HCT116 (cell line): Measurements from ENCODE around the gene KHDC4.

Experiments
- ELF1 ChIP-seq: IDR thresholded peaks from 2 replicates; pipeline ENCODE4 v1.6.1; 2012; ENCODE audit warnings: low read depth, borderline replicate concordance
- EZH2phosphoT487 ChIP-seq: fragments of 200-600 bp; IDR thresholded peaks from 2 replicates; pipeline ENCODE4 v1.6.1; 2018; ENCODE audit warnings: antibody characterized with exemption, borderline replicate concordance
- JUND ChIP-seq: IDR thresholded peaks from 2 replicates; pipeline ENCODE4 v1.6.1; 2012
- POLR2A ChIP-seq: IDR thresholded peaks from 2 replicates; pipeline ENCODE4 v1.7.0; 2011; ENCODE audit warnings: borderline replicate concordance; ENCODE audit not compliant: insufficient read depth, insufficient read length; ENCODE audit errors: extremely low read depth
- POLR2AphosphoS5 ChIP-seq: IDR thresholded peaks from 2 replicates; pipeline ENCODE4 v1.6.1; 2011; ENCODE audit warnings: mild to moderate bottlenecking, low read depth, low read length, moderate library complexity
- RAD21 ChIP-seq: IDR thresholded peaks from 2 replicates; pipeline ENCODE4 v1.6.1; 2012; ENCODE audit warnings: low read depth, mild to moderate bottlenecking
- SIN3A ChIP-seq: IDR thresholded peaks from 2 replicates; pipeline ENCODE4 v1.6.1; 2012; ENCODE audit warnings: low read depth
- ZFX ChIP-seq: fragments of 450-650 bp; IDR thresholded peaks from 2 replicates; pipeline ENCODE4 v1.6.1; 2017
- TF ChIP-seq, protein P1 (sequence below), 3 experiments: fragments of 200-600 bp in 1 of 3; sonication (generic) in 1 of 3; IDR thresholded peaks in 2 of 3; conservative IDR thresholded peaks in 1 of 3; 2 replicates each; pipeline ENCODE4 v1.5.1; 2012 to 2017; ENCODE audit warnings: low read depth in 2 of 3, low read length in 2 of 3, antibody characterized with exemption in 1 of 3, borderline replicate concordance in 1 of 3, control low read depth in 1 of 3, mild to moderate bottlenecking in 1 of 3, mixed read lengths in 1 of 3, mixed run types in 1 of 3, moderate library complexity in 1 of 3; ENCODE audit not compliant: insufficient read depth in 1 of 3
- TF ChIP-seq, protein P2 (sequence below): IDR thresholded peaks from 2 replicates; pipeline ENCODE4 v1.6.1; 2012; ENCODE audit warnings: low read depth
- TF ChIP-seq, protein P3 (sequence below): IDR thresholded peaks from 2 replicates; pipeline ENCODE4 v1.6.1; 2012

DNA sequence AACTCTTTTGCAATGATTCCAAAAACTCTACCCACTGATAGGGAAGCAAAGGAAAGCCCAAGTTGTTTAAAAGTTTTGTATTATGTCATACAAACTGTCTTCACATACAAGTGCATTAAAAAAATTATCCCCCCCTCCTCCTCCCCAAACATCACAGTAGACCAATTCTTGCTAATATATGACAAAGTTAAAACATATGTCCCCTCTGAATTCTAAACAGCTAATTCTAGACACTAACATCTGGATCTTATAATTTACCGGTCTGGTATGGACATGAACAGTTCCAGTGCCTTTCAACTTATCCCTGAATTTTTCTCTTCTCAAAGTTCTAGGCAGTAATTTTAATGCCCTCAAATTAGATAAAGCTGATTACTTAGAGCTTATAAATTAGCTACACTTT, 36.5 kb downstream of the KHDC4 start:
- no peak for TF ChIP-seq JUND
- TF ChIP-seq SIN3A: no peak
- TF ChIP-seq EZH2phosphoT487: no peak
- TF ChIP-seq, protein P1, sequence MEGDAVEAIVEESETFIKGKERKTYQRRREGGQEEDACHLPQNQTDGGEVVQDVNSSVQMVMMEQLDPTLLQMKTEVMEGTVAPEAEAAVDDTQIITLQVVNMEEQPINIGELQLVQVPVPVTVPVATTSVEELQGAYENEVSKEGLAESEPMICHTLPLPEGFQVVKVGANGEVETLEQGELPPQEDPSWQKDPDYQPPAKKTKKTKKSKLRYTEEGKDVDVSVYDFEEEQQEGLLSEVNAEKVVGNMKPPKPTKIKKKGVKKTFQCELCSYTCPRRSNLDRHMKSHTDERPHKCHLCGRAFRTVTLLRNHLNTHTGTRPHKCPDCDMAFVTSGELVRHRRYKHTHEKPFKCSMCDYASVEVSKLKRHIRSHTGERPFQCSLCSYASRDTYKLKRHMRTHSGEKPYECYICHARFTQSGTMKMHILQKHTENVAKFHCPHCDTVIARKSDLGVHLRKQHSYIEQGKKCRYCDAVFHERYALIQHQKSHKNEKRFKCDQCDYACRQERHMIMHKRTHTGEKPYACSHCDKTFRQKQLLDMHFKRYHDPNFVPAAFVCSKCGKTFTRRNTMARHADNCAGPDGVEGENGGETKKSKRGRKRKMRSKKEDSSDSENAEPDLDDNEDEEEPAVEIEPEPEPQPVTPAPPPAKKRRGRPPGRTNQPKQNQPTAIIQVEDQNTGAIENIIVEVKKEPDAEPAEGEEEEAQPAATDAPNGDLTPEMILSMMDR (IDR thresholded peaks at IDR 0.05 in 2 of 3, conservative IDR thresholded peaks at IDR 0.05 in 1 of 3; ENCODE audit: borderline replicate concordance in 1 of 3, insufficient read depth in 1 of 3, low read depth in 2 of 3, low read length in 2 of 3): no peak
- TF ChIP-seq POLR2A: no peak
- TF ChIP-seq POLR2AphosphoS5: no peak
- no peak for TF ChIP-seq ZFX
- TF ChIP-seq, protein P2, sequence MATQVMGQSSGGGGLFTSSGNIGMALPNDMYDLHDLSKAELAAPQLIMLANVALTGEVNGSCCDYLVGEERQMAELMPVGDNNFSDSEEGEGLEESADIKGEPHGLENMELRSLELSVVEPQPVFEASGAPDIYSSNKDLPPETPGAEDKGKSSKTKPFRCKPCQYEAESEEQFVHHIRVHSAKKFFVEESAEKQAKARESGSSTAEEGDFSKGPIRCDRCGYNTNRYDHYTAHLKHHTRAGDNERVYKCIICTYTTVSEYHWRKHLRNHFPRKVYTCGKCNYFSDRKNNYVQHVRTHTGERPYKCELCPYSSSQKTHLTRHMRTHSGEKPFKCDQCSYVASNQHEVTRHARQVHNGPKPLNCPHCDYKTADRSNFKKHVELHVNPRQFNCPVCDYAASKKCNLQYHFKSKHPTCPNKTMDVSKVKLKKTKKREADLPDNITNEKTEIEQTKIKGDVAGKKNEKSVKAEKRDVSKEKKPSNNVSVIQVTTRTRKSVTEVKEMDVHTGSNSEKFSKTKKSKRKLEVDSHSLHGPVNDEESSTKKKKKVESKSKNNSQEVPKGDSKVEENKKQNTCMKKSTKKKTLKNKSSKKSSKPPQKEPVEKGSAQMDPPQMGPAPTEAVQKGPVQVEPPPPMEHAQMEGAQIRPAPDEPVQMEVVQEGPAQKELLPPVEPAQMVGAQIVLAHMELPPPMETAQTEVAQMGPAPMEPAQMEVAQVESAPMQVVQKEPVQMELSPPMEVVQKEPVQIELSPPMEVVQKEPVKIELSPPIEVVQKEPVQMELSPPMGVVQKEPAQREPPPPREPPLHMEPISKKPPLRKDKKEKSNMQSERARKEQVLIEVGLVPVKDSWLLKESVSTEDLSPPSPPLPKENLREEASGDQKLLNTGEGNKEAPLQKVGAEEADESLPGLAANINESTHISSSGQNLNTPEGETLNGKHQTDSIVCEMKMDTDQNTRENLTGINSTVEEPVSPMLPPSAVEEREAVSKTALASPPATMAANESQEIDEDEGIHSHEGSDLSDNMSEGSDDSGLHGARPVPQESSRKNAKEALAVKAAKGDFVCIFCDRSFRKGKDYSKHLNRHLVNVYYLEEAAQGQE: no peak
- TF ChIP-seq, protein P3, sequence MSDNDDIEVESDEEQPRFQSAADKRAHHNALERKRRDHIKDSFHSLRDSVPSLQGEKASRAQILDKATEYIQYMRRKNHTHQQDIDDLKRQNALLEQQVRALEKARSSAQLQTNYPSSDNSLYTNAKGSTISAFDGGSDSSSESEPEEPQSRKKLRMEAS: no peak
- no peak for TF ChIP-seq RAD21
- no peak for TF ChIP-seq ELF1
